Stimulated activated CD4-positive, alpha-beta T cell treated with anti-CD3 and anti-CD28 coated beads, Interleukin-15, amount 100 ng/mL, for 24 hours (primary cell): Measurements from ENCODE around the gene INSL3.

Experiments used
- DNase-seq: peaks from one replicate; pipeline ENCODE4 v3.0.0-alpha.2; 2020

INSL3 gene, protein sequence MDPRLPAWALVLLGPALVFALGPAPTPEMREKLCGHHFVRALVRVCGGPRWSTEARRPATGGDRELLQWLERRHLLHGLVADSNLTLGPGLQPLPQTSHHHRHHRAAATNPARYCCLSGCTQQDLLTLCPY

DNA sequence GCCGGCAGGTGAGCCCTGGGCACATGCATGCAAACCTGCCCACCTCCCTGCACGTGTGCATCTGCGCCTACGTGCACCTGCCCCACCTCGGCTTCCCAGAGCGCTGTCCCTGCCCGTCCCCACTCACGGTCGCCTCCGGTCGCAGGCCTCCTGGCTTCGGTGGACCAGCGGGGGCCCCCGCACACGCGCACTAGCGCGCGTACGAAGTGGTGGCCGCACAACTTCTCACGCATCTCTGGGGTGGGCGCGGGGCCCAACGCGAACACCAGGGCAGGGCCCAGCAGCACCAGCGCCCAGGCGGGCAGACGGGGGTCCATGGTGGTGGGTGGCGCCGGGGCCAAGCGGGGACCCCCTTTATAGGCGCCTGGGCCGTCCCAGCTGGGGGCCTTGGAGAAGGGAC, at the start of gene INSL3:
Gene INSL3, minus strand, starts transcription at position 330 of the 400 bp plus-strand sequence. Its CDS starts 13 bp downstream, at position 317.
- no peak for DNase-seq

- DNase-seq: no peak
Measured at GRCh38 chr19:17869114-17869608, 47.8 kb upstream of the INSL3 start.

DNA sequence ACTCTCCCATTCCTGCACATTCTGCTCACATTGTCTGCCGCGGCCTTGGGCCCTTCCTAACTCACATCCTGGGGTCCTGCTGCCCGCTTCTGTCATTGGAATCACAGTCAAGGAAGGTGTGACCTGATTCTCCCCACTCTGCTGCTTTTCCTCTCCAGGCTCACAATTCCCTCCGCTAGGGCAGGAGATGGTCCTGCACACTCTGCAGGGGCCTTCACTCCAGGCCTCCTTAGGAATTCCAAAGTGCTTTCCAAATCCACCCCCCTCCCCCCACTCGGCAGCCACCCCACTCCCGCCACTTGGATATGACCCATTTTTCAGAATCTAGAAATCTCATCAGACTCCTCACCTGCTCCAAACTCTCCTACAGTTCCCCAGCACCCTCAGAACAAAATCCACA, 47.4 kb upstream of the INSL3 start:
- DNase-seq: no peak

- DNase-seq: peak; percentile 28
Measured at GRCh38 chr19:17866964-17867486, 45.7 kb upstream of the INSL3 start.

DNA sequence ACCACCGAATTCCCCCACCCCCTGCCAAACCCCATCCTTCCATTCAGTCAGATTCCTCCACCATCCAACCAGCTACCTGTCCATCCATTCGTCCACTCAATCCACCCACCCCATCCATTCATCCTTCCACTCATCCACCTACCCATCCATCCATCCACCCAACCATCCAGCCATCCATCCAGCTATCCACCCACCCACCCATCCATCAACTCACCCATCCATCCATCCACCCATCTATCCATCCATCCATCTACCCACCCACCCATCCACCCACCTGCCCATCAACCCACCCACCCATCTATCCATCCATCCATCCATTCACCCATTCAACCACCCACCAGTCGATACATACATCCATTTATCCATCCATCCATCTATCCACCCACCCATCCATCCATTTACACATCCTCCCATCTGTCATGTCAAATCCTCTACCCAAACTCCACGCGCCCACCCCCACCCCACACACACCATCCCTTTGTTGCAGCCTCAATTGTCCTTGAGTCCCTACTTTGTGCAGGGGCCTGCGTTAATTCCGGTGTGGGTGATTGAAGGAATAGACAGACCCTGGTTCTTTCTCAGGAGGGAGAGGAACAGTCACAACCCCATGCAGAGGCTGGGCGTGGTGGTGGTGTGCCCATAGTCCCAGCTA, 45.1 kb upstream of the INSL3 start:
- DNase-seq: peak; percentile 41

GRCh38 chr19:17865364-17866311, 44.3 kb upstream of the INSL3 start:
- peak; percentile 53 for DNase-seq

- peak; percentile 15 for DNase-seq
Measured at GRCh38 chr19:17863520-17864182, 42.3 kb upstream of the INSL3 start.

DNA sequence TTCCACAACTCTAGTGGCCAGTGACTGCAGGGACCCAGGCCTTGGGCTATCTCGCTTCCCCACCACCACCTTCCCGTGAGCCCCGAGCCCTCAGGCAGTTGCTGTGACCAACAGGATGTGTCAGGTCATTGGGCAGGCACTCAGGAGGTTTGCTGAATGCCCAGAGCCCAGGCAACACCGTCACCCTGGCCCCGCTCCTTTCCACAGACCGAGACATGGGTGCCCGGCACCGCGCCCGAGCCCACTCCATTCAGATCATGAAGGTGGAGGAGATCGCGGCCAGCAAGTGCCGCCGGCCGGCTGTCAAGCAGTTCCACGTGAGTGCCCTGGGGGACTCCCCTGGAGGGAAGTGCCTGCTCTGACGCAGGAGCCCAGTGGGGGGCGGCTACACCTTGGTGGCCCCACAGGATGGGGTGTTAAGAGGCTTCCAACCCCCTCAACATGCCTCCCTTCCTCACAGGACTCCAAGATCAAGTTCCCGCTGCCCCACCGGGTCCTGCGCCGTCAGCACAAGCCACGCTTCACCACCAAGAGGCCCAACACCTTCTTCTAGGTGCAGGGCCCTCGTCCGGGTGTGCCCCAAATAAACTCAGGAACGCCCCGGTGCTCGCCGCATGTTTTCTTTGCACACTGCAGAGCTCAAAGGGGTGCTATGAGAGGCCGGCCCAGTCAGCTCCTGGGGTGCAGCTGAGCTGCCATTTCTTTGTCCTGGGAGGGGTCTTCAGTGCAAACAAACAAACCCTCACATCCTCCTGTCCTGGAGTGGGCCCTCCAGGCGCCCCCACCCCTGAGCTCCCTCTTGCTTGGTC, 41.6 kb upstream of the INSL3 start:
- no peak for DNase-seq

- DNase-seq: no peak
Measured at GRCh38 chr19:17861542-17862402, 40.5 kb upstream of the INSL3 start.

GRCh38 chr19:17860993-17861360, 39.7 kb upstream of the INSL3 start:
- no peak for DNase-seq

DNA sequence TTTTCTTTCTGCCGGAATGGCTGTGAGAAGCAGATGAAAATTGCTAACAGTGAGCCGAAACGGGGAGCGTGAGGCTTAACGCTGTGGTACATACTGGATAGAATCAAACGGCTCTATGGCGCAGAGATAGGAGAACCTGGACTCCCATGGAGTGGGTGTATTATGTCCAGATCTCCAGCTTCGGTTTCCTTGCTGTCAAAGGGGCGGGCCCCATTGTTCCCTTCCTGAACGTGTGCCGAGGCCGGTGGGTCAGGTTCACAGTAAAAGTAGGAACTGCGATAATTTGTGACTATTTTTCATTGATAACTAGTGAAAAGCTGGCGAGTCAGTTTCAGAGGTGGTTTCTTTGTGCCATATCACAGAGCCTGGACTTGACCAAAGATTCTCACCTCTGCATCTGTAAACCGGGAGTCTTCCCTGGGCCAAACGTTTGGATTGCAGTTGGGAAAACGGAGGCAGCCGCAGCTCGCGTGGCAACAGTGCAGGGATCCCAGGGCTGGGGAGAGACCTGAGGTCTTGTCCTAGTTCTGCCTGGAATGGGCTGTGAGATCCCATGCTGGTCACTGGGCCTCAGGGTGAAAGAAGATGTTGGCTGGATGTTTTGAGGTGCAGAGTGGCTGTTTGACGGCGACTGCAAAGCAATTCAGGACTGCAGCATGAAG, 39.1 kb upstream of the INSL3 start:
- DNase-seq: no peak

- DNase-seq: peak; percentile 99
Measured at GRCh38 chr19:17859533-17860330, 38.4 kb upstream of the INSL3 start, which contains the start of gene RPL18A. Gene RPL18A, plus strand, starts transcription at chr19:17859910. Its CDS starts 47 bp downstream, at chr19:17859957.

GRCh38 chr19:17855280-17856152, 34.2 kb upstream of the INSL3 start:
- DNase-seq: peak; percentile 93

DNA sequence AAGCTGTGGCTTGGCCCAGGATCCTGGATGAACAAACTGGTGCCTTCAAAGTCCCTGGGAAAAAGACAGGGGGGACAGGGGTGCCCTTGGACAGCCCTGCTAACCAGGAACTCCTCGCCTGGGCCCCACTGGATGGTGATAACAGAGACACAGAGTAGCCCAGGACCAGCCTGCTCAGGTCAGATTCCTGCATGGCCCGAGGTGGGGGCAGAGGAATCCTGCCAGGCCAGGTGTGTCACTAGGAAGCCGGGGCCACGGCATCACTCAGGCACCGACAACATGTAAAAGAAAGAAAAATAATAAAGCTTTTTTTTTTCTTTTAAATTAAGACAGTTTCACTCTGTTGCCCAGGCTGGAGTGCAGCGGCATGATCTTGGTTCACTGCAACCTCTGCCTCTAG, 32.7 kb upstream of the INSL3 start:
- no peak for DNase-seq

GRCh38 chr19:17848595-17849292, 27.4 kb upstream of the INSL3 start:
- no peak for DNase-seq

DNA sequence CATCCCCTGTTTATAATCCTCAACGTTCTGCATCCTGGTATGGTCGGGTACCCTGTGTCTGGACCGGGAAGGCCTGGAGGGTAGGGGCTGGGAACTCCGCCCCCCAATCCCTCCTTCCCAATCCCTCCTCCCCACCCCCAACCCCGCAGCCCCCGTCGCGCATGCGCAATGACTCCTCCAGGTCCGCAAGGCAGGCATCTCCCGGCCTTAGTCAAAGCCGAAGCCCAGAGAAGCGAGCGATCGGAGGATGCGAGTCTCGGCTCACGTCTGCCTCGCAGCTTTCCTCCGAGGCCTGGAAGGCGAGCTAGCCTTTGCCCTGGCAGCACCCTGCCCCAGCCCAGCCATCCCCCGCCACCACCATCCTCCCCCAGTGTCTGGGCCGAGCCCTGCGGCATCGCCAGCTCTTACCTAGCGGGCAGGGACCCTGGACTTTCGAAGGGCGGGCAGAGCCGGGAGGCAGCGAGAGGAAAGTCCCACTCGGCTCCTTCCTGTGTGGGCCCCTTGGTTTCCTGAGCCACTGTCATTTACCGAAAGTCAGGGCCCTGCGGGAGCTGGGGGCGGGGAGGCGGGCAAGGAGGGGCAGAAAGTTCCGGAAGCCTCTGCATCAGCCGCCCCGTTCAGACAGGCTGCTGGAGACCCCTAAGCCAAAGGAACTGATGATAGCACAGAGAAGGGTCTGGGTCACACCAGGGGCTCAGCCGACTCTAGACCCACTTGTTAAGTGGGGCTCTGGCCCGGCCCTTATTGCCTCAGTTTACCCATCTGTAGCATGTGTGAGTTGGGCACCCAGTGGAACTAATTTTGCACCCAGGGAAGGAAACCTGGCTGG, 26.4 kb upstream of the INSL3 start, which contains the start of gene JAK3:
Gene JAK3, minus strand, starts transcription at position 445 of the 829 bp plus-strand sequence. CDS start 3,565 bp downstream, outside the sequence.
- DNase-seq: peak; percentile 93

DNA sequence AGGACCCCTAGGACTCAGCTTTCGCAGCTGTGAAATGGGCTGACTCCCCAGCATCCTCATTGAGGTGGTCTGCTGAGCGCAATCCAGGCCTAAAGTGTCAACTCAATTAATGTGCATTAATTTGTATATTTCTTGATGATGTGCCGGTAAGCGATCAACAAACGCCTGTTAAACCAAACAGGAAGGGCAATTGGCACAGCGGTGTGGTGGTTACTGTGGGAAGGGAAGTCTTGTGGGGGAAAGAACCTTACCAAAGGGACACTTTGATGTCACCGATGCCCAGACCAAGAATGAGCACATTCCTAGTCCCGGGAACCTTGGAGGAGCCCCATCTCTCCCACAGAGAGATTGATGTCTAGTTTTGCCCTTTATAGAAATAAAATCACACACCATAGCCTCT, 24.8 kb upstream of the INSL3 start:
- DNase-seq: peak; percentile 45
